Endothelial cell of umbilical vein (primary cell): Measurements from ENCODE around the gene EME2. TPM values are rescaled to one million over a fixed set of nuclear protein-coding genes. Genes with fewer than 3 reads are reported as not detected.

Experiments used
- BruUV-seq: library from RNA; stranded (reverse); fragments of 400-500 nt; replicated peaks from 2 replicates; lab custom pipeline; 2021; lab: Mats Ljungman, UMichigan
- CTCF ChIA-PET: fragments of 300-600, 350-600 bp; sonication (Branson Sonifier 250); formaldehyde crosslinking; loops from one replicate; lab custom pipeline; 2021; ENCODE audit warnings: antibody characterized with exemption, inconsistent platforms; lab: Charles Lee
- POLR2A ChIA-PET: fragments of 300-600, 350-600 bp; sonication (Branson Sonifier 250); formaldehyde crosslinking; loops from one replicate; lab custom pipeline; 2021; ENCODE audit warnings: antibody characterized with exemption, inconsistent platforms; lab: Charles Lee
- DNase-seq: peaks from one replicate; pipeline ENCODE4 v3.0.0-alpha.2; 2011; ENCODE audit warnings: low read depth, low spot score
- FAIRE-seq: peaks from 2 replicates; lab custom pipeline; 2011; peaks lifted over from hg19 to GRCh38; lab: Jason Lieb, UNC
- H2AFZ ChIP-seq: 2 replicates; pipeline ENCODE4 v1.6.0; 2012; ENCODE audit warnings: low read depth, low read length, control low read depth, inconsistent platforms
- H3K27ac ChIP-seq: 2 replicates; pipeline ENCODE4 v1.5.1; 2011; ENCODE audit warnings: low read depth, mild to moderate bottlenecking, control low read depth, low read length, moderate library complexity; ENCODE audit not compliant: insufficient read depth
- H3K27me3 ChIP-seq, 2 experiments: 2 replicates each; pipeline versions ENCODE4 v1.6.0 to v1.6.1; 2011; ENCODE audit warnings: low read length in 2 of 2, mixed read lengths in 1 of 2; ENCODE audit not compliant: control insufficient read depth in 2 of 2, insufficient read depth in 2 of 2
- H3K36me3 ChIP-seq, 2 experiments: 2 replicates in 1 of 2; 3 replicates in 1 of 2; pipeline ENCODE4 v1.5.1; 2011; ENCODE audit warnings: low read length in 2 of 2, mild to moderate bottlenecking in 1 of 2, moderate library complexity in 1 of 2; ENCODE audit not compliant: control insufficient read depth in 2 of 2, insufficient read depth in 2 of 2; ENCODE audit errors: extremely low read depth in 1 of 2
- H3K4me1 ChIP-seq: 3 replicates; pipeline ENCODE4 v1.5.1; 2011; ENCODE audit warnings: mild to moderate bottlenecking, low read length; ENCODE audit not compliant: control insufficient read depth, insufficient read depth; ENCODE audit errors: extremely low read depth
- H3K4me2 ChIP-seq: 2 replicates; pipeline ENCODE4 v1.6.1; 2011; ENCODE audit warnings: low read length, control low read depth, mixed read lengths; ENCODE audit not compliant: insufficient read depth
- H3K4me3 ChIP-seq, 3 experiments: fragments of 200-600 bp in 1 of 3; sonication (generic), shearing (Covaris generic) in 1 of 3; replicated peaks in 1 of 3; 2 replicates each; pipeline ENCODE4 v1.5.1; 2011 to 2016; ENCODE audit warnings: control low read depth in 3 of 3, low read length in 3 of 3, mild to moderate bottlenecking in 2 of 3, inconsistent platforms in 1 of 3, low read depth in 1 of 3, moderate library complexity in 1 of 3; ENCODE audit not compliant: insufficient read depth in 1 of 3
- H3K79me2 ChIP-seq: 2 replicates; pipeline ENCODE4 v1.6.0; 2012; ENCODE audit warnings: low read length, inconsistent platforms; ENCODE audit not compliant: control insufficient read depth, insufficient read depth
- H3K9ac ChIP-seq: replicated peaks from 2 replicates; pipeline ENCODE3; 2011; ENCODE audit warnings: low read length, control low read depth; ENCODE audit not compliant: insufficient read depth; ENCODE audit errors: extremely low read depth
- H3K9me1 ChIP-seq: replicated peaks from 3 replicates; pipeline ENCODE4 v1.6.0; 2011; ENCODE audit warnings: mild to moderate bottlenecking, low read length; ENCODE audit not compliant: control insufficient read depth, insufficient read depth; ENCODE audit errors: extremely low read depth
- H3K9me3 ChIP-seq: replicated peaks from 2 replicates; pipeline ENCODE4 v1.5.1; 2012; ENCODE audit warnings: low read length, inconsistent platforms; ENCODE audit not compliant: control insufficient read depth, insufficient read depth
- H4K20me1 ChIP-seq: replicated peaks from 2 replicates; pipeline ENCODE3; 2011; ENCODE audit warnings: mild to moderate bottlenecking, low read length; ENCODE audit not compliant: control insufficient read depth, insufficient read depth; ENCODE audit errors: extremely low read depth
- CTCF ChIP-seq, 2 donors: IDR thresholded peaks; 1 replicate in 1 of 2; 2 replicates in 1 of 2; pipeline ENCODE4 v1.5.1; 2011; ENCODE audit warnings: low read length in 2 of 2, mild to moderate bottlenecking in 2 of 2, moderate library complexity in 2 of 2, control low read depth in 1 of 2, inconsistent platforms in 1 of 2, low read depth in 1 of 2; ENCODE audit not compliant: insufficient read depth in 1 of 2; ENCODE audit errors: extremely low read depth in 1 of 2
- EZH2 ChIP-seq: IDR thresholded peaks from 2 replicates; pipeline ENCODE4 v1.6.1; 2012; ENCODE audit warnings: borderline replicate concordance, low read depth, mild to moderate bottlenecking, moderate library complexity, low read length, inconsistent platforms; ENCODE audit not compliant: severe bottlenecking
- FOS ChIP-seq: IDR thresholded peaks from 2 replicates; pipeline ENCODE4 v1.6.1; 2011; ENCODE audit warnings: mild to moderate bottlenecking, low read length, moderate library complexity, borderline replicate concordance; ENCODE audit not compliant: insufficient read depth
- GATA2 ChIP-seq: IDR thresholded peaks from 2 replicates; pipeline ENCODE4 v1.7.0; 2011; ENCODE audit warnings: low read depth, mild to moderate bottlenecking, moderate library complexity, mixed read lengths, low read length; ENCODE audit not compliant: insufficient read length, insufficient read depth
- JUN ChIP-seq: IDR thresholded peaks from 2 replicates; pipeline ENCODE4 v1.6.1; 2011; ENCODE audit warnings: borderline replicate concordance, low read depth; ENCODE audit not compliant: insufficient read length, insufficient read depth
- MAX ChIP-seq: IDR thresholded peaks from 2 replicates; pipeline ENCODE4 v1.6.1; 2011; ENCODE audit not compliant: insufficient read depth, insufficient read length
- MYC ChIP-seq: IDR thresholded peaks from one replicate; pipeline ENCODE4 v1.6.1; 2011; ENCODE audit warnings: mild to moderate bottlenecking, low read depth, low read length
- POLR2A ChIP-seq: IDR thresholded peaks from 2 replicates; pipeline ENCODE4 v1.6.1; 2012; ENCODE audit warnings: low read depth, mild to moderate bottlenecking, control low read depth, low read length
- POLR2AphosphoS5 ChIP-seq: IDR thresholded peaks from 2 replicates; pipeline ENCODE4 v1.6.1; 2012; ENCODE audit warnings: low read depth, mild to moderate bottlenecking, control low read depth, low read length, moderate library complexity; ENCODE audit not compliant: insufficient read depth
- dilution Hi-C: fragments of 300-500 bp; cut with MboI; formaldehyde crosslinking; loops from one replicate; pipeline ENCODE4 v1.15.0; 2019; ENCODE audit warnings: low sequenced_read_pairs; ENCODE audit not compliant: extremely low pct_ligation_motif_present
- intact Hi-C: fragments of 100-400 bp; cut with micrococcal nuclease; formaldehyde crosslinking; loops from one replicate; pipeline ENCODE4 v1.10.0; 2022
- polyA plus RNA-seq, 4 experiments: library from polyadenylated mRNA; depleted of rRNA in 3 of 4; stranded (reverse) in 3 of 4; unstranded in 1 of 4; fragments of >200 nt; gene quantifications; 2 replicates each; pipeline versions ENCODE4 v1.2.1 to v1.2.3, GENCODE V29; 2011 to 2012; ENCODE audit warnings: missing spikeins in 1 of 4
- total RNA-seq: library from RNA; stranded (reverse); gene quantifications from 2 replicates; pipeline ENCODE4 v1.2.3, GENCODE V29; 2021

Gene EME2
- total and polyA plus RNA-seq, 2 donors (not counting 3 experiments of a cell fraction or from before 2014, with no cell fraction given), result 9.7 to 21.4 TPM

GRCh38 chr16:1766701-1767100, 5.9 kb upstream of the EME2 start:
- POLR2A ChIA-PET, result no interaction called here
- Histone ChIP-seq H3K79me2 (peaks cover under 1% of the 10 kb centered on the region), H3K27ac (no peak overlapping the region), H3K9me1 (no peaks in the 10 kb centered on the region), H3K9ac (no peak overlapping the region), H3K4me3 (no peak overlapping the region), H3K27me3 (no peaks in the 10 kb centered on the region), H3K9me3 (no peaks in the 10 kb centered on the region), H3K36me3 (peaks cover 5 to 46% of the 10 kb centered on the region in 2 experiments), H4K20me1 (no peaks in the 10 kb centered on the region), H2AFZ (no peak overlapping the region), H3K4me1 (peaks cover 6% of the 10 kb centered on the region), H3K4me2 (no peak overlapping the region)
- dilution Hi-C loops, result no loop called here
- FAIRE-seq (no peak), DNase-seq (no peak)
- TF ChIP-seq POLR2AphosphoS5 (no peak), FOS (no peak), MYC (no peak), POLR2A (no peak), JUN (no peak), EZH2 (no peak), MAX (no peak), GATA2 (no peak), CTCF (IDR thresholded peaks at IDR 0.05; ENCODE audit: extremely low read depth in 1 of 2, insufficient read depth in 1 of 2, low read depth in 1 of 2, low read length in 2 of 2) (no peak)
- BruUV-seq, result no TSS peak
- CTCF ChIA-PET, result no interaction called here
- intact Hi-C loops, result no loop called here
